H9 (cell line): ENCODE data around the gene KIAA1328. TPM values are rescaled to one million over a fixed set of nuclear protein-coding genes. Genes with fewer than 3 reads are reported as not detected.

ENCODE experiments used
- DNase-seq: peaks from one replicate; pipeline ENCODE4 v3.0.0-alpha.2; 2017
- H2AFZ ChIP-seq: one replicate; pipeline ENCODE4 v1.6.1; 2013; ENCODE audit warnings: mild to moderate bottlenecking, low read length, control low read depth, moderate library complexity
- H2AK5ac ChIP-seq: 2 replicates; pipeline ENCODE4 v1.6.1; 2013; ENCODE audit warnings: low read length, control low read depth, mixed read lengths; ENCODE audit not compliant: insufficient read length
- H2BK120ac ChIP-seq: one replicate; pipeline ENCODE4 v1.6.1; 2013; ENCODE audit warnings: low read depth, mild to moderate bottlenecking, low read length, control low read depth, inconsistent platforms; ENCODE audit not compliant: poor library complexity, severe bottlenecking
- H2BK12ac ChIP-seq: 2 replicates; pipeline ENCODE4 v1.6.1; 2013; ENCODE audit warnings: low read length, control low read depth, mixed read lengths, low read depth; ENCODE audit not compliant: insufficient read length
- H2BK15ac ChIP-seq: 2 replicates; pipeline ENCODE4 v1.6.1; 2013; ENCODE audit warnings: low read depth, low read length, control low read depth
- H2BK20ac ChIP-seq: one replicate; pipeline ENCODE4 v1.6.1; 2013; ENCODE audit warnings: low read depth, mild to moderate bottlenecking, low read length, control low read depth, inconsistent platforms; ENCODE audit not compliant: poor library complexity, severe bottlenecking
- H2BK5ac ChIP-seq: 2 replicates; pipeline ENCODE4 v1.6.1; 2013; ENCODE audit warnings: low read length, control low read depth, mixed read lengths; ENCODE audit not compliant: insufficient read length
- H3K14ac ChIP-seq: 2 replicates; pipeline ENCODE4 v1.6.1; 2013; ENCODE audit warnings: low read length, control low read depth; ENCODE audit not compliant: insufficient read depth
- H3K18ac ChIP-seq: 2 replicates; pipeline ENCODE4 v1.6.1; 2013; ENCODE audit warnings: low read depth, mild to moderate bottlenecking, mixed read lengths, low read length, control low read depth; ENCODE audit not compliant: insufficient read length
- H3K23ac ChIP-seq: 2 replicates; pipeline ENCODE4 v1.6.1; 2013; ENCODE audit warnings: low read length, control low read depth, mixed read lengths, low read depth; ENCODE audit not compliant: insufficient read length
- H3K23me2 ChIP-seq: 2 replicates; pipeline ENCODE4 v1.6.1; 2013; ENCODE audit warnings: low read depth, mild to moderate bottlenecking, mixed read lengths, low read length, control low read depth; ENCODE audit not compliant: insufficient read length, poor library complexity, severe bottlenecking
- H3K27ac ChIP-seq: 2 replicates; pipeline ENCODE4 v1.5.1; 2013; ENCODE audit warnings: low read length, control low read depth, mixed read lengths, low read depth; ENCODE audit not compliant: insufficient read length
- H3K27me3 ChIP-seq: 2 replicates; pipeline ENCODE4 v1.6.1; 2013; ENCODE audit warnings: low read length, control low read depth, inconsistent platforms; ENCODE audit not compliant: insufficient read depth
- H3K4ac ChIP-seq: 2 replicates; pipeline ENCODE4 v1.6.1; 2013; ENCODE audit warnings: low read depth, mild to moderate bottlenecking, control low read depth, inconsistent platforms, low read length, moderate library complexity
- H3K4me1 ChIP-seq: 2 replicates; pipeline ENCODE4 v1.6.1; 2013; ENCODE audit warnings: low read length, control low read depth, inconsistent platforms; ENCODE audit not compliant: insufficient read depth
- H3K4me2 ChIP-seq: 2 replicates; pipeline ENCODE4 v1.6.1; 2013; ENCODE audit warnings: low read length, control low read depth, mixed read lengths; ENCODE audit not compliant: insufficient read length, insufficient read depth
- H3K56ac ChIP-seq: 2 replicates; pipeline ENCODE4 v1.6.1; 2013; ENCODE audit warnings: low read depth, mild to moderate bottlenecking, mixed read lengths, low read length, control low read depth; ENCODE audit not compliant: insufficient read length
- H3K79me1 ChIP-seq: 2 replicates; pipeline ENCODE4 v1.6.1; 2013; ENCODE audit warnings: low read depth, mild to moderate bottlenecking, moderate library complexity, low read length, control low read depth, inconsistent platforms; ENCODE audit not compliant: insufficient read depth, poor library complexity, severe bottlenecking
- H3K79me2 ChIP-seq: 2 replicates; pipeline ENCODE4 v1.6.1; 2013; ENCODE audit warnings: low read length, control low read depth, inconsistent platforms; ENCODE audit not compliant: insufficient read depth
- H3K9ac ChIP-seq: 2 replicates; pipeline ENCODE4 v1.6.1; 2013; ENCODE audit warnings: low read length, control low read depth, mixed read lengths; ENCODE audit not compliant: insufficient read length; ENCODE audit errors: extremely low read depth
- H3K9me3 ChIP-seq: one replicate; pipeline ENCODE4 v1.6.1; 2013; ENCODE audit warnings: low read depth, low read length, inconsistent platforms; ENCODE audit not compliant: control insufficient read depth
- H3T11ph ChIP-seq: one replicate; pipeline ENCODE4 v1.6.1; 2013; ENCODE audit warnings: mild to moderate bottlenecking, low read length, control low read depth, inconsistent platforms
- H4K20me1 ChIP-seq: one replicate; pipeline ENCODE4 v1.6.1; 2013; ENCODE audit not compliant: control insufficient read depth, insufficient read length, insufficient read depth
- H4K5ac ChIP-seq: 2 replicates; pipeline ENCODE4 v1.6.1; 2013; ENCODE audit warnings: low read depth, mild to moderate bottlenecking, mixed read lengths, low read length, control low read depth; ENCODE audit not compliant: insufficient read length
- H4K8ac ChIP-seq: replicated peaks from 2 replicates; pipeline ENCODE4 v1.6.1; 2013; ENCODE audit warnings: low read length, control low read depth, mixed read lengths, low read depth; ENCODE audit not compliant: insufficient read length
- H4K91ac ChIP-seq: 2 replicates; pipeline ENCODE4 v1.6.1; 2013; ENCODE audit warnings: low read depth, mild to moderate bottlenecking, moderate library complexity, mixed read lengths, low read length, control low read depth; ENCODE audit not compliant: insufficient read length
- H3K27ac Mint-ChIP-seq, 3 experiments: 2 replicates in 2 of 3; 3 replicates in 1 of 3; pipeline ENCODE4 v1.8.0; 2020 to 2021; ENCODE audit warnings: mixed read lengths in 3 of 3, mild to moderate bottlenecking in 1 of 3, moderate library complexity in 1 of 3
- H3K27me3 Mint-ChIP-seq: 2 replicates; pipeline ENCODE4 v1.8.0; 2021; ENCODE audit warnings: low read depth, mild to moderate bottlenecking, moderate library complexity, mixed read lengths
- H3K36me3 Mint-ChIP-seq, 3 experiments: 2 replicates in 2 of 3; 3 replicates in 1 of 3; pipeline ENCODE4 v1.8.0; 2020 to 2021; ENCODE audit warnings: low read depth in 3 of 3, mixed read lengths in 3 of 3; ENCODE audit not compliant: insufficient read depth in 1 of 3
- H3K4me1 Mint-ChIP-seq, 2 experiments: 2 replicates each; pipeline ENCODE4 v1.8.0; 2020; ENCODE audit warnings: mixed read lengths in 2 of 2
- H3K4me3 Mint-ChIP-seq, 2 experiments: 2 replicates in 1 of 2; 3 replicates in 1 of 2; pipeline ENCODE4 v1.8.0; 2020 to 2021; ENCODE audit warnings: mild to moderate bottlenecking in 2 of 2, mixed read lengths in 2 of 2, moderate library complexity in 1 of 2
- H3K9me3 Mint-ChIP-seq, 2 experiments: 2 replicates in 1 of 2; 3 replicates in 1 of 2; pipeline ENCODE4 v1.8.0; 2020; ENCODE audit warnings: mild to moderate bottlenecking in 2 of 2, mixed read lengths in 2 of 2, moderate library complexity in 1 of 2
- WGBS: extraction: QIAGEN DNeasy Blood & Tissue Kit; methylation state at CpG from one replicate; pipeline ENCODE4 v1.1.7; 2013; ENCODE audit warnings: missing lambda C conversion rate, low lambda C conversion rate, mixed read lengths; ENCODE audit not compliant: insufficient read length; ENCODE audit errors: extremely low coverage; 5-methylcytosine and 5-hydroxymethylcytosine counted together
- total RNA-seq: library from RNA; stranded (reverse); gene quantifications from 2 replicates; pipeline ENCODE4 v1.2.1, GENCODE V29; 2021
- TF ChIP-seq, protein P1 (sequence below): fragments of 200-600 bp; sonication (generic); conservative IDR thresholded peaks from 3 replicates; pipeline ENCODE4 v1.8.0; 2021; ENCODE audit warnings: antibody characterized with exemption, mild to moderate bottlenecking

Gene KIAA1328
- total RNA-seq, 1 experiment from 2014 or later = 4.9 TPM

DNA sequence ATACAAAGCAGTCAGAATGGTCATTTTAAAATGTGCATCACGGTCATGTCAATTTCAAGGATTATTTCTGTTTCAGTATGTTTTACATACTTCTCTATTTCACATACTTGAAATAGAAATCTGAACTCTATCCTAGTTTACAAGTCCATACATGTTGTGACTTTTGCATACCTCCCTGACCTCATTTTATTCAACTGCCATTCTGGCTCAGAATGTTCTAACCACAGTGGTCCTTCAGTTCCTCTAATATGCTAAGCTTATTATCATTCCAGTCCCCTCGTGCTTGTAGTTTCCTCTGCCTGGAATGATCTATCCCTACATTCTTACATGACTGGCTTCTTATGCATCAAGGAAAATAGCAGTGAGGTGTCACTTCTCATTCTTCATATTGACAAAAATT lies 295.6 kb downstream of the KIAA1328 start:
- no peaks in the 10 kb centered on the region for H3K9me3 Mint-ChIP-seq
- Histone ChIP-seq H2BK120ac (no peak overlapping the region), H2AK5ac (no peak overlapping the region), H3T11ph (no peak overlapping the region), H4K91ac (no peak overlapping the region), H2BK5ac (no peak overlapping the region), H3K79me1 (no peaks in the 10 kb centered on the region), H3K9ac (no peak overlapping the region), H4K5ac (no peak overlapping the region), H3K56ac (no peak overlapping the region), H2BK20ac (no peak overlapping the region), H3K23ac (no peak overlapping the region), H3K27ac (no peak overlapping the region), H3K4me2 (no peak overlapping the region), H3K18ac (no peak overlapping the region), H3K14ac (no peak overlapping the region), H3K23me2 (no peaks in the 10 kb centered on the region), H4K8ac (no peak overlapping the region), H3K9me3 (no peaks in the 10 kb centered on the region), H3K27me3 (no peaks in the 10 kb centered on the region), H2BK12ac (no peak overlapping the region), H4K20me1 (no peaks in the 10 kb centered on the region), H2AFZ (no peak overlapping the region), H2BK15ac (no peak overlapping the region), H3K4me1 (0 out of 2 replicates have a peak, but pooled peaks cover 2% of the 10 kb centered on the region), H3K4ac (no peak overlapping the region), H3K79me2 (no peaks in the 10 kb centered on the region)
- no peak overlapping the region for H3K27ac Mint-ChIP-seq
- no peaks in the 10 kb centered on the region for H3K27me3 Mint-ChIP-seq
- no peaks in the 10 kb centered on the region for H3K36me3 Mint-ChIP-seq
- DNase-seq = no peak
- TF ChIP-seq, protein P1, sequence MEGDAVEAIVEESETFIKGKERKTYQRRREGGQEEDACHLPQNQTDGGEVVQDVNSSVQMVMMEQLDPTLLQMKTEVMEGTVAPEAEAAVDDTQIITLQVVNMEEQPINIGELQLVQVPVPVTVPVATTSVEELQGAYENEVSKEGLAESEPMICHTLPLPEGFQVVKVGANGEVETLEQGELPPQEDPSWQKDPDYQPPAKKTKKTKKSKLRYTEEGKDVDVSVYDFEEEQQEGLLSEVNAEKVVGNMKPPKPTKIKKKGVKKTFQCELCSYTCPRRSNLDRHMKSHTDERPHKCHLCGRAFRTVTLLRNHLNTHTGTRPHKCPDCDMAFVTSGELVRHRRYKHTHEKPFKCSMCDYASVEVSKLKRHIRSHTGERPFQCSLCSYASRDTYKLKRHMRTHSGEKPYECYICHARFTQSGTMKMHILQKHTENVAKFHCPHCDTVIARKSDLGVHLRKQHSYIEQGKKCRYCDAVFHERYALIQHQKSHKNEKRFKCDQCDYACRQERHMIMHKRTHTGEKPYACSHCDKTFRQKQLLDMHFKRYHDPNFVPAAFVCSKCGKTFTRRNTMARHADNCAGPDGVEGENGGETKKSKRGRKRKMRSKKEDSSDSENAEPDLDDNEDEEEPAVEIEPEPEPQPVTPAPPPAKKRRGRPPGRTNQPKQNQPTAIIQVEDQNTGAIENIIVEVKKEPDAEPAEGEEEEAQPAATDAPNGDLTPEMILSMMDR = no peak
- peaks cover 6 to 8% of the 10 kb centered on the region in 2 experiments for H3K4me1 Mint-ChIP-seq
- H3K4me3 Mint-ChIP-seq = no peak overlapping the region
- no CpG with 5 or more reads among the region's 2 CpGs for WGBS
